HepG2 (cell line): ENCODE results near the gene PRRT2. TPM values are rescaled to one million over a fixed set of nuclear protein-coding genes. Genes with fewer than 3 reads are reported as not detected.

Experiments used
- polyA plus RNA-seq, 8 experiments: library from polyadenylated mRNA; depleted of rRNA in 3 of 8; stranded (reverse) in 7 of 8; unstranded in 1 of 8; fragments of >200 nt; fragmentation: Illumina TruSeq in 4 of 8; extraction: Trizol in 4 of 8; gene quantifications; 2 replicates each; pipeline versions ENCODE4 v1.2.1 to v1.2.3, GENCODE V29; 2011 to 2016; ENCODE audit warnings: low read depth in 4 of 8, missing spikeins in 1 of 8, mixed read lengths in 1 of 8; ENCODE audit not compliant: insufficient read depth in 1 of 8
- small RNA-seq, 3 experiments: library from RNA; depleted of rRNA; stranded (forward); fragments of <200 nt; gene quantifications; one replicate each; pipeline ENCODE3, GENCODE V24; 2012; ENCODE audit warnings: low read depth in 2 of 3, low replicate concordance in 1 of 3; ENCODE audit not compliant: insufficient read length in 3 of 3, insufficient read depth in 2 of 3
- total RNA-seq, 5 experiments: library from RNA; depleted of rRNA; stranded (reverse); fragments of >200 nt; fragmentation: Illumina TruSeq; extraction: Trizol; gene quantifications; 2 replicates each; pipeline ENCODE4 v1.2.3, GENCODE V29; 2016; ENCODE audit warnings: low read depth in 1 of 5

The PRRT2 gene
- total and polyA plus RNA-seq, 2 of the 13 experiments (the other 11 are each of a cell fraction or from before 2014, with no cell fraction given), result 0.51 to 1.1 TPM

Small RNAs within 50 kb of the gene (small RNA-seq; reads per million reads assigned to genes)
- gene AC009133.6 (0 reads per million in 3 experiments), gene AC120114.4 (0 reads per million in 3 experiments)

Other genes with a start within 250 kb of the PRRT2 start
- 0.22 and 0.38 TPM in 2 replicates for gene SPN, start 148.9 kb upstream of the PRRT2 start, total RNA-seq (2016; rRNA removed; fragmentation: Illumina TruSeq; extraction: Trizol)
- 1.6 and 3.8 TPM in 2 replicates for gene SPN, start 148.9 kb upstream of the PRRT2 start, polyA plus RNA-seq (2011; rRNA removed)
- 218 and 244 TPM in 2 replicates for gene QPRT, start 133.0 kb upstream of the PRRT2 start, total RNA-seq (2016; rRNA removed; fragmentation: Illumina TruSeq; extraction: Trizol)
- gene QPRT, start 133.0 kb upstream of the PRRT2 start, polyA plus RNA-seq (2011; rRNA removed), result 130 and 137 TPM in 2 replicates
- gene C16orf54, start 66.2 kb upstream of the PRRT2 start, total RNA-seq (2016; rRNA removed; fragmentation: Illumina TruSeq; extraction: Trizol), result not detected in 2 replicates
- not detected in 2 replicates for gene C16orf54, start 66.2 kb upstream of the PRRT2 start, polyA plus RNA-seq (2011; rRNA removed)
- gene ZG16, start 33.9 kb upstream of the PRRT2 start, total RNA-seq (2016; rRNA removed; fragmentation: Illumina TruSeq; extraction: Trizol), result 0.07 and 0.15 TPM in 2 replicates
- gene ZG16, start 33.9 kb upstream of the PRRT2 start, polyA plus RNA-seq (2011; rRNA removed), result 0.01 and 0.04 TPM in 2 replicates
- gene KIF22, start 21.4 kb upstream of the PRRT2 start, total RNA-seq (2016; rRNA removed; fragmentation: Illumina TruSeq; extraction: Trizol), result 103 and 118 TPM in 2 replicates
- 68.4 and 95.8 TPM in 2 replicates for gene KIF22, start 21.4 kb upstream of the PRRT2 start, polyA plus RNA-seq (2011; rRNA removed)
- 229 and 277 TPM in 2 replicates for gene MAZ, start 5.7 kb upstream of the PRRT2 start, total RNA-seq (2016; rRNA removed; fragmentation: Illumina TruSeq; extraction: Trizol)
- gene MAZ, start 5.7 kb upstream of the PRRT2 start, polyA plus RNA-seq (2011; rRNA removed), result 203 and 255 TPM in 2 replicates
- gene PAGR1, start 4.0 kb downstream of the PRRT2 start, total RNA-seq (2016; rRNA removed; fragmentation: Illumina TruSeq; extraction: Trizol), result 66.4 and 74.5 TPM in 2 replicates
- gene PAGR1, start 4.0 kb downstream of the PRRT2 start, polyA plus RNA-seq (2011; rRNA removed), result 9.8 and 9.9 TPM in 2 replicates
- gene MVP, start 8.3 kb downstream of the PRRT2 start, total RNA-seq (2016; rRNA removed; fragmentation: Illumina TruSeq; extraction: Trizol), result 22.0 and 22.9 TPM in 2 replicates
- 43.5 and 65.5 TPM in 2 replicates for gene MVP, start 8.3 kb downstream of the PRRT2 start, polyA plus RNA-seq (2011; rRNA removed)
- gene CDIPT, start 51.0 kb downstream of the PRRT2 start, total RNA-seq (2016; rRNA removed; fragmentation: Illumina TruSeq; extraction: Trizol), result 39.2 and 54.9 TPM in 2 replicates
- 97.5 and 109 TPM in 2 replicates for gene CDIPT, start 51.0 kb downstream of the PRRT2 start, polyA plus RNA-seq (2011; rRNA removed)
- gene SEZ6L2, start 87.4 kb downstream of the PRRT2 start, total RNA-seq (2016; rRNA removed; fragmentation: Illumina TruSeq; extraction: Trizol), result 6.6 and 14.9 TPM in 2 replicates
- 16.9 and 30.7 TPM in 2 replicates for gene SEZ6L2, start 87.4 kb downstream of the PRRT2 start, polyA plus RNA-seq (2011; rRNA removed)
- gene ASPHD1, start 88.3 kb downstream of the PRRT2 start, total RNA-seq (2016; rRNA removed; fragmentation: Illumina TruSeq; extraction: Trizol), result 15.6 and 19.7 TPM in 2 replicates
- 13.1 and 15.6 TPM in 2 replicates for gene ASPHD1, start 88.3 kb downstream of the PRRT2 start, polyA plus RNA-seq (2011; rRNA removed)
- gene KCTD13, start 114.0 kb downstream of the PRRT2 start, total RNA-seq (2016; rRNA removed; fragmentation: Illumina TruSeq; extraction: Trizol), result 3.9 and 6.3 TPM in 2 replicates
- 14.7 and 15.2 TPM in 2 replicates for gene KCTD13, start 114.0 kb downstream of the PRRT2 start, polyA plus RNA-seq (2011; rRNA removed)
- 64.5 and 105 TPM in 2 replicates for gene TMEM219, start 149.9 kb downstream of the PRRT2 start, total RNA-seq (2016; rRNA removed; fragmentation: Illumina TruSeq; extraction: Trizol)
- gene TMEM219, start 149.9 kb downstream of the PRRT2 start, polyA plus RNA-seq (2011; rRNA removed), result 115 and 151 TPM in 2 replicates
- gene TAOK2, start 161.7 kb downstream of the PRRT2 start, total RNA-seq (2016; rRNA removed; fragmentation: Illumina TruSeq; extraction: Trizol), result 27.6 and 43.2 TPM in 2 replicates
- gene TAOK2, start 161.7 kb downstream of the PRRT2 start, polyA plus RNA-seq (2011; rRNA removed), result 17.4 and 24.8 TPM in 2 replicates
- gene HIRIP3, start 183.4 kb downstream of the PRRT2 start, total RNA-seq (2016; rRNA removed; fragmentation: Illumina TruSeq; extraction: Trizol), result 17.2 and 17.3 TPM in 2 replicates
- 12.6 and 16.3 TPM in 2 replicates for gene HIRIP3, start 183.4 kb downstream of the PRRT2 start, polyA plus RNA-seq (2011; rRNA removed)
- 39.5 and 45.6 TPM in 2 replicates for gene INO80E, start 184.0 kb downstream of the PRRT2 start, total RNA-seq (2016; rRNA removed; fragmentation: Illumina TruSeq; extraction: Trizol)
- 25.8 and 28.4 TPM in 2 replicates for gene INO80E, start 184.0 kb downstream of the PRRT2 start, polyA plus RNA-seq (2011; rRNA removed)
- 0.15 and 0.21 TPM in 2 replicates for gene DOC2A, start 198.8 kb downstream of the PRRT2 start, total RNA-seq (2016; rRNA removed; fragmentation: Illumina TruSeq; extraction: Trizol)
- 0.55 and 1.4 TPM in 2 replicates for gene DOC2A, start 198.8 kb downstream of the PRRT2 start, polyA plus RNA-seq (2011; rRNA removed)
- gene C16orf92, start 211.0 kb downstream of the PRRT2 start, total RNA-seq (2016; rRNA removed; fragmentation: Illumina TruSeq; extraction: Trizol), result not detected in 2 replicates
- not detected in 2 replicates for gene C16orf92, start 211.0 kb downstream of the PRRT2 start, polyA plus RNA-seq (2011; rRNA removed)
- not detected in 2 replicates for gene TLCD3B, start 219.1 kb downstream of the PRRT2 start, total RNA-seq (2016; rRNA removed; fragmentation: Illumina TruSeq; extraction: Trizol)
- gene TLCD3B, start 219.1 kb downstream of the PRRT2 start, polyA plus RNA-seq (2011; rRNA removed), result 0.24 TPM in 1 of 2 replicates, not detected in the other